ENCODE data around the gene MOB3B. TPM values are rescaled to one million over a fixed set of nuclear protein-coding genes. Genes with fewer than 3 reads are reported as not detected.

The MOB3B gene
- total RNA-seq, 6 experiments from 2014 or later = not detected

DNA sequence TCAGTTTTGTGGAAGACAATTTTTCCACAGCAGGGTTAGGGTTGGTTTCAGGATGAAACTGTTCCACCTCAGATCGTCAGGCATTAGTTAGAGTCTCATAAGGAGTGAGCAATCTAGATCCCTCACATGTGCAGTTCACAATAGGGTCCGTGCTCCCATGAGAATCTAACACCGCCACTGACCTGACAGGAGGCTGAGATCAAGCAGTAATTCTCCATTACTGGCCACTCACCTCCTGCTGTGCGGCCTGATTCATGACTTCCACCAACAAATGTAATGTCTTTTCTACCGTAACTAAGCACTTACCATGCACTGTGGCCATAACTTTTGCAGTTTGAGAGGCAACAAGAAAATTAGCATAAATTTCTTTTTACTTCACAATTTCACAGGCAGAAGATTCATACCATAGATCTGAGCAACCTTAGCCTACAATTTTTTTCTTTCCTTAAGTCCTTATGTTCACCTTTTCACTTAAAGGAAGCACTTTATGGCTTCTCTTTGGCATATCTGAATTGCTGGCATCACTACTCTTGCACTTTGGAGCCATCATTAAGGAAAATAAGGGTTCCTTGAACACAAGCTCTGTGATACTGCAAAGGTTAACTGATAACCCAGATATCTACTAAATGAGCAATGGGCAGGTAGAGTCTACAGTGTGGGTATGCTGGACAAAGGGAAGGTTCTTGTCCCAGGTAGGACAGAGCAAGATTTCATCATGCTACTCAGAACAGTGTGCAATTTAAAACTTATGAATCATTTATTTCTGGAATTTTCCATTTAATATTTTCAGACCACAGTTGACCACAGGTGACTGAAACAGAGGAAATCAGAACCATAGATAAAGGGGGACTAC, 88.5 kb downstream of the MOB3B start:
- no peak for TF ChIP-seq CTCF (IDR thresholded peaks at IDR 0.05)
- H3K4me3 Mint-ChIP-seq = no peak overlapping the region
- peaks cover 2% of the 10 kb centered on the region; the same call in 1 of the 2 replicates for H3K27me3 Mint-ChIP-seq (ENCODE audit: insufficient read depth)
- H3K36me3 Mint-ChIP-seq (ENCODE audit: low read depth) = no peaks in the 10 kb centered on the region
- no peak for DNase-seq
- H3K4me1 Mint-ChIP-seq (ENCODE audit: low read depth) = no peaks in the 10 kb centered on the region
- no peaks in the 10 kb centered on the region for H3K9me3 Mint-ChIP-seq
- no peak overlapping the region for H3K27ac Mint-ChIP-seq

DNA sequence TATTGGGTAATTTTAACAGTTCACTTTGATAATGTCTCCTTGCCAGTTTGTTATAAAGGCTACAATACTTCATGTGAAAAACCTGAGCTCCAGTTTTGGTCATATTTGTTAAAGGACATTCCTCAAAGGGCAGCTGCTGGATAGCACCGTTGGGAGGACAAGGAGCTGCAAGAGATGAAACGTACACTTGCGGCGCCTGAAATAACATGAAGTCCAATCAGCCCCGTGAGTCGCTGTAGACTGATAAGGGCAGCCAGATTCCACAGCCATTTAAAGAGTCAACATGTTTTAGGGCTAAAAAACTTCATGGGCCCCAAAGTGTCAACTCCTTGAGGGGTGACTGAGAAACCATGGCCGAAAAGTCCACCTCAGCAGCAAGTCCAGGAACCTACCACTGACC, 91.1 kb downstream of the MOB3B start:
- H3K27me3 Mint-ChIP-seq (ENCODE audit: insufficient read depth) = peaks cover 9% of the 10 kb centered on the region; the same call in 1 of the 2 replicates
- no peak for TF ChIP-seq CTCF (IDR thresholded peaks at IDR 0.05)
- H3K4me3 Mint-ChIP-seq = no peak overlapping the region
- no peak overlapping the region for H3K27ac Mint-ChIP-seq
- no peaks in the 10 kb centered on the region for H3K9me3 Mint-ChIP-seq
- H3K36me3 Mint-ChIP-seq (ENCODE audit: low read depth) = no peaks in the 10 kb centered on the region
- H3K4me1 Mint-ChIP-seq (ENCODE audit: low read depth) = no peaks in the 10 kb centered on the region
- DNase-seq = no peak

DNA sequence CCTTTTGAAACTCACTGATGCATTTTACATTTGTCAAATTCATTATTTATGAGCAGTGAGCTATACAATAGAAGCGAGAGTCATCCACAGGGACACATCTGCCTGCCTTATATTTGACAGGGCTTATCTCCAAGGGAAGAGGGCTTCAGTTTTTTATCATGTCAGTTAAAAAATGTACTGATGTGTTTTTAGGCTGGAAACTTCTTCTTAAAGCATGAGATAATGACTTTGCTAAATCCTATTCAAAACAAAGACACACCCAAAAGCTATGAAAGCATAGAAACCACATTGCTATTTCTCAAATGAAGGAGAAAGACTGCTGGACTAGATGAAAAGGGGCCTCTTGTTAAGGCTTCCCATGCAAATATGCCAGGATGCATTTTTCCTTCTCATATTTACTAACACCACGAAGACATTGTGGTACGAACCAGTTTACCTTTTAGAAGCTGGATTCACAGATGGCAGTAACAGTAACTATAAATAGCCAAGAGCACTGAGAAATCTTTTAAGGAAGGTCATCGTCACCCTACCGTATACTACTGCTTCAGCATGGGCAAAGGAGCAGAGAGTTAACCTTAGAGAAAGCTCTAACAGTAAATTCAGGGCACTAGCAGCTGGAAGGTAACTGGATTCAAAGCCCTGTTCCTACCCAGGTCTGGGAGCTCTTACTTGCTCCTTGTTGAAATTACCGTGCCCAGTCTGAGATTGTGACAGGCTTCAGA, 91.8 kb downstream of the MOB3B start:
- TF ChIP-seq CTCF (IDR thresholded peaks at IDR 0.05) = no peak
- H3K4me1 Mint-ChIP-seq (ENCODE audit: low read depth) = no peaks in the 10 kb centered on the region
- H3K27ac Mint-ChIP-seq = no peak overlapping the region
- H3K27me3 Mint-ChIP-seq (ENCODE audit: insufficient read depth) = peaks cover 9% of the 10 kb centered on the region; the same call in 1 of the 2 replicates
- no peak overlapping the region for H3K4me3 Mint-ChIP-seq
- no peak for DNase-seq
- H3K9me3 Mint-ChIP-seq = no peaks in the 10 kb centered on the region
- no peaks in the 10 kb centered on the region for H3K36me3 Mint-ChIP-seq (ENCODE audit: low read depth)

DNA sequence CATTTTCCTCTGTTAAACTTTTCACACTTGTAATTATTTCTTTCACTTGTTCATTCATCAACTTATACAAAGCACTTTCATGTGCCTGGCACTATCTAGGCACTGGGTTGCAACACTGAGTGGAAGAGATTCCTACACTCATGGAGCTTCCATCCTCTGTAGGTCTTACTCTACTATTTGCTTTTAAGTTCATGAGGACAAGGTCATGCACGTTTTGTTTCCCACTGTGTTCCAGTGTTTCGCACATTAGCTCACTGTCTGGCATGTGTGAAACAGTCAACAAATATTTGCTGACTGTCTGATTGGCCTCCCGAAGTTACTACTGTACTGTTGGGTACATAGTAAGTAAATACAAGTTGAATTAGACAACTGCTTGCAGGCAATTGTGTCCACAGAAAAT, 93.4 kb downstream of the MOB3B start:
- Mint-ChIP-seq H3K4me3 (no peak overlapping the region), H3K9me3 (no peaks in the 10 kb centered on the region), H3K27me3 (ENCODE audit: insufficient read depth) (peaks cover 6% of the 10 kb centered on the region; the same call in 1 of the 2 replicates), H3K27ac (no peak overlapping the region), H3K36me3 (ENCODE audit: low read depth) (no peaks in the 10 kb centered on the region), H3K4me1 (ENCODE audit: low read depth) (no peaks in the 10 kb centered on the region)
- no peak for DNase-seq
- no peak for TF ChIP-seq CTCF (IDR thresholded peaks at IDR 0.05)

GRCh38 chr9:27433631-27434325, 95.8 kb downstream of the MOB3B start:
- no peak for TF ChIP-seq CTCF (IDR thresholded peaks at IDR 0.05)
- Mint-ChIP-seq H3K36me3 (ENCODE audit: low read depth) (no peaks in the 10 kb centered on the region), H3K9me3 (no peaks in the 10 kb centered on the region), H3K27me3 (ENCODE audit: insufficient read depth) (peaks cover 6% of the 10 kb centered on the region; the same call in 1 of the 2 replicates), H3K4me3 (no peak overlapping the region), H3K27ac (no peak overlapping the region), H3K4me1 (ENCODE audit: low read depth) (no peaks in the 10 kb centered on the region)
- DNase-seq = no peak

Data from HFFc6 (cell line).